Ishikawa (cell line): Measurements from ENCODE around the gene CAGE1.

Experiments used
- CEBPB ChIP-seq: IDR thresholded peaks from 2 replicates; pipeline ENCODE4 v1.6.1; 2012
- CREB1 ChIP-seq: IDR thresholded peaks from 2 replicates; pipeline ENCODE4 v1.6.1; 2012; ENCODE audit warnings: low read depth
- EGR1 ChIP-seq: IDR thresholded peaks from 2 replicates; pipeline ENCODE4 v1.6.1; 2012
- EP300 ChIP-seq: IDR thresholded peaks from 2 replicates; pipeline ENCODE4 v1.6.1; 2012; ENCODE audit warnings: borderline replicate concordance
- FOXM1 ChIP-seq: IDR thresholded peaks from 2 replicates; pipeline ENCODE4 v1.6.1; 2012; ENCODE audit warnings: low read depth, borderline replicate concordance
- MAX ChIP-seq: IDR thresholded peaks from 2 replicates; pipeline ENCODE4 v1.6.1; 2012
- NFIC ChIP-seq: IDR thresholded peaks from 2 replicates; pipeline ENCODE4 v1.6.1; 2012
- RAD21 ChIP-seq: IDR thresholded peaks from 2 replicates; pipeline ENCODE4 v1.6.1; 2012; ENCODE audit warnings: low read depth
- TAF1 ChIP-seq: IDR thresholded peaks from 2 replicates; pipeline ENCODE4 v1.6.1; 2012; ENCODE audit warnings: low read depth, mild to moderate bottlenecking
- TCF12 ChIP-seq: IDR thresholded peaks from 2 replicates; pipeline ENCODE4 v1.6.1; 2012; ENCODE audit warnings: low read depth
- TEAD4 ChIP-seq: IDR thresholded peaks from 2 replicates; pipeline ENCODE4 v1.6.1; 2012
- YY1 ChIP-seq: IDR thresholded peaks from 2 replicates; pipeline ENCODE4 v1.6.1; 2012; ENCODE audit warnings: low read depth
- ZBTB7A ChIP-seq: IDR thresholded peaks from 2 replicates; pipeline ENCODE4 v1.6.1; 2012; ENCODE audit warnings: low read depth
- TF ChIP-seq, protein P1 (sequence below): IDR thresholded peaks from 2 replicates; pipeline ENCODE4 v1.6.1; 2012
- TF ChIP-seq, protein P2 (sequence below): IDR thresholded peaks from 2 replicates; pipeline ENCODE4 v1.6.1; 2012; ENCODE audit warnings: low read depth, mild to moderate bottlenecking

The CAGE1 gene

DNA sequence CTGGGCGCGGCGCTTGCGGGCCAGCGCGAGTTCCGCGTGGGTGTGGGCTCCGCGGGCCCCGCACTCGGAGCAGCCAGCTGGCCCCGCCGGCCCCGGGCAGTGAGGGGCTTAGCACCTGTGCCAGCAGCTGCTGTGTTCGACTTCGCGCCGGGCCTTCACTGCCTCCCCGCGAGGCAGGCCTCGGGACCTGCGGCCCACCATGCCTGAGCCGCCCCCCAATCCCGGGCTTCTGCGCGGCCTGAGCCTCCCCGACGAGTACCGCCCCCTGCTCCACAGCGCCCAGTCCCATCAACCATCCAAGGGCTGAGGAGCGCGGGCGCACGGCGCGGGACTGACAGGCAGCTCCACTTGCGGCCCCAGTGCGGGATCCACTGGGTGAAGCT is 36.3 kb upstream of the CAGE1 start:
- TF ChIP-seq CREB1 (no peak), FOXM1 (no peak), TAF1 (no peak), EP300 (no peak)
- TF ChIP-seq, protein P1, sequence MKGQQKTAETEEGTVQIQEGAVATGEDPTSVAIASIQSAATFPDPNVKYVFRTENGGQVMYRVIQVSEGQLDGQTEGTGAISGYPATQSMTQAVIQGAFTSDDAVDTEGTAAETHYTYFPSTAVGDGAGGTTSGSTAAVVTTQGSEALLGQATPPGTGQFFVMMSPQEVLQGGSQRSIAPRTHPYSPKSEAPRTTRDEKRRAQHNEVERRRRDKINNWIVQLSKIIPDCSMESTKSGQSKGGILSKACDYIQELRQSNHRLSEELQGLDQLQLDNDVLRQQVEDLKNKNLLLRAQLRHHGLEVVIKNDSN = no peak

GRCh38 chr6:7424967-7425807 is 35.6 kb upstream of the CAGE1 start:
- TF ChIP-seq TAF1 (no peak), RAD21 (peak; percentile 78), TEAD4 (no peak), NFIC (no peak), EP300 (no peak), ZBTB7A (no peak), TCF12 (no peak)
- TF ChIP-seq, protein P2, sequence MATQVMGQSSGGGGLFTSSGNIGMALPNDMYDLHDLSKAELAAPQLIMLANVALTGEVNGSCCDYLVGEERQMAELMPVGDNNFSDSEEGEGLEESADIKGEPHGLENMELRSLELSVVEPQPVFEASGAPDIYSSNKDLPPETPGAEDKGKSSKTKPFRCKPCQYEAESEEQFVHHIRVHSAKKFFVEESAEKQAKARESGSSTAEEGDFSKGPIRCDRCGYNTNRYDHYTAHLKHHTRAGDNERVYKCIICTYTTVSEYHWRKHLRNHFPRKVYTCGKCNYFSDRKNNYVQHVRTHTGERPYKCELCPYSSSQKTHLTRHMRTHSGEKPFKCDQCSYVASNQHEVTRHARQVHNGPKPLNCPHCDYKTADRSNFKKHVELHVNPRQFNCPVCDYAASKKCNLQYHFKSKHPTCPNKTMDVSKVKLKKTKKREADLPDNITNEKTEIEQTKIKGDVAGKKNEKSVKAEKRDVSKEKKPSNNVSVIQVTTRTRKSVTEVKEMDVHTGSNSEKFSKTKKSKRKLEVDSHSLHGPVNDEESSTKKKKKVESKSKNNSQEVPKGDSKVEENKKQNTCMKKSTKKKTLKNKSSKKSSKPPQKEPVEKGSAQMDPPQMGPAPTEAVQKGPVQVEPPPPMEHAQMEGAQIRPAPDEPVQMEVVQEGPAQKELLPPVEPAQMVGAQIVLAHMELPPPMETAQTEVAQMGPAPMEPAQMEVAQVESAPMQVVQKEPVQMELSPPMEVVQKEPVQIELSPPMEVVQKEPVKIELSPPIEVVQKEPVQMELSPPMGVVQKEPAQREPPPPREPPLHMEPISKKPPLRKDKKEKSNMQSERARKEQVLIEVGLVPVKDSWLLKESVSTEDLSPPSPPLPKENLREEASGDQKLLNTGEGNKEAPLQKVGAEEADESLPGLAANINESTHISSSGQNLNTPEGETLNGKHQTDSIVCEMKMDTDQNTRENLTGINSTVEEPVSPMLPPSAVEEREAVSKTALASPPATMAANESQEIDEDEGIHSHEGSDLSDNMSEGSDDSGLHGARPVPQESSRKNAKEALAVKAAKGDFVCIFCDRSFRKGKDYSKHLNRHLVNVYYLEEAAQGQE = no peak

DNA sequence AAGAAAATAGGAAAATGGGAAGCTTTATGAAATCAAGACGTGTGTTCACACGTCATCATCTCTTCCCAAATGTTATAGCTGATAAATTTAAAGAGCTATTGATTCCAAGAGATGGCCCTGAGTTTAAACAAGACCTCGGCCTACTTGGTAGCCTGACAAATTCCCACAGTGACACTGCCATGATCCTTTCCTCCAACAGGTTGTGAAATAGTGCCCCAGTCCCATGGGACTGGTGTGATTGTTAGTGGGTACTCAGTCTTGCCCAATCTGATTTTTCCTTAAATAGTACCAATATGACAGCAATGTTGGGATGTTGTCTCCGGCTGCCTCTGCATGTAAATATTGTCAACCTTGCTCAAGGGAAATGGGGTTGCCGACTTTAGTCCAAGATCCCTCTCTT is 34.5 kb upstream of the CAGE1 start:
- TF ChIP-seq ZBTB7A = no peak
- no peak for TF ChIP-seq NFIC
- TF ChIP-seq, protein P1 = no peak
- TF ChIP-seq TAF1 = no peak
- TF ChIP-seq CEBPB = no peak
- TF ChIP-seq MAX = no peak
- no peak for TF ChIP-seq EGR1
- TF ChIP-seq, protein P2 = no peak
- TF ChIP-seq CREB1 = no peak
- no peak for TF ChIP-seq YY1
- no peak for TF ChIP-seq EP300
- no peak for TF ChIP-seq FOXM1
- no peak for TF ChIP-seq TEAD4
- TF ChIP-seq TCF12 = no peak
- TF ChIP-seq RAD21 = no peak

- TF ChIP-seq CEBPB = no peak
These were observed 31.5 kb upstream of the CAGE1 start for GRCh38 chr6:7421066-7421465.

DNA sequence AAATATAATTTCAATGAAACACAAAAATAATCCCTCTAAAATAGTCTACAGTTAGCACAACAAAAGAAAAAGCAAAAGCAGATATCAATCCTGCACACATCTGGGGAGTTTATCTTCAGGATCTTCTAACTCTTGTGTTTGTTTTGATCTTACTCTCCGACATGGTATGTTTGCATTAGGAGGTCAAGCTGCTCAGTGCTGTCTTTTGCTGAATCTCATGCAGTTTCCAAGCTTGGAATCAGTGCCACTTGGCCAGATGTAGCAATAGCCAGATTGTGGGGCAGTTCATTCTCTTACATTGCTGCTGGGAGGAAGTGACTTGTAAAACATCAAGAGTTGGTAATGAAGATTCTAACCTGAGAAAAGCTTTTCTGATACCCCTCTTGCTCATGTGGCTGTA is 29.5 kb upstream of the CAGE1 start:
- TF ChIP-seq TCF12 (no peak), NFIC (no peak), MAX (no peak), FOXM1 (no peak), CREB1 (no peak), CEBPB (no peak), RAD21 (no peak), TEAD4 (no peak), EGR1 (no peak), EP300 (no peak), TAF1 (no peak), YY1 (no peak), ZBTB7A (no peak)
- TF ChIP-seq, protein P2 = no peak
- TF ChIP-seq, protein P1 = no peak
